NCI-H1417 (cell line): ENCODE measurements around the gene RFX1.
"Not testable (repeated sequence)": the region's sequence is repeated elsewhere in the genome, so short reads cannot be mapped to it uniquely, and the experiment has no call there.

ENCODE experiments used
- DNase-seq, 3 experiments: peaks; one replicate each; lab custom pipeline; 2025; lab: John Stamatoyannopoulos, UW

Gene RFX1

GRCh38 chr19:13937479-13938300 is 68.4 kb downstream of the RFX1 start:
- DNase-seq, result peak in 2 of 3 experiments; percentile 31 to 48

GRCh38 chr19:13935765-13936510 is 70.2 kb downstream of the RFX1 start:
- DNase-seq, result peak in 1 of 3 experiments; percentile 20

- DNase-seq, result no peak
Observed at GRCh38 chr19:13934785-13935109, 71.4 kb downstream of the RFX1 start.

- DNase-seq, result no peak
Observed at GRCh38 chr19:13932911-13933393, 73.2 kb downstream of the RFX1 start.

- DNase-seq, result no peak
Observed at GRCh38 chr19:13932149-13932637, 73.9 kb downstream of the RFX1 start.

- no peak for DNase-seq
Observed at GRCh38 chr19:13931391-13932148, 74.5 kb downstream of the RFX1 start.

- no peak for DNase-seq
Observed at GRCh38 chr19:13930402-13930801, 75.7 kb downstream of the RFX1 start.

GRCh38 chr19:13929956-13930355 is 76.2 kb downstream of the RFX1 start:
- peak in 2 of 3 experiments; percentile 20 to 52 for DNase-seq

GRCh38 chr19:13929340-13929739 is 76.8 kb downstream of the RFX1 start:
- peak in 1 of 3 experiments; percentile 11 for DNase-seq

GRCh38 chr19:13926715-13927114 is 79.4 kb downstream of the RFX1 start:
- DNase-seq, result no peak

GRCh38 chr19:13926010-13926409 is 80.1 kb downstream of the RFX1 start:
- no peak for DNase-seq

GRCh38 chr19:13923194-13923987 is 82.7 kb downstream of the RFX1 start:
- no peak for DNase-seq

GRCh38 chr19:13922118-13922517 is 84.0 kb downstream of the RFX1 start:
- not testable (repeated sequence) for DNase-seq

GRCh38 chr19:13920940-13921747 is 85.0 kb downstream of the RFX1 start:
- DNase-seq, result peak in 2 of 3 experiments; percentile 0 to 44

GRCh38 chr19:13920524-13920923 is 85.6 kb downstream of the RFX1 start:
- no peak for DNase-seq

- DNase-seq, result no peak
Observed at GRCh38 chr19:13918726-13919411, 87.3 kb downstream of the RFX1 start.

GRCh38 chr19:13917888-13918406 is 88.2 kb downstream of the RFX1 start:
- DNase-seq, result no peak

- no peak for DNase-seq
Observed at GRCh38 chr19:13914777-13915176, 91.3 kb downstream of the RFX1 start.

- no peak for DNase-seq
Observed at GRCh38 chr19:13913352-13913751, 92.8 kb downstream of the RFX1 start.
